ENCODE data around the gene PTPRB.
"Not testable (repeated sequence)": the region's sequence is repeated elsewhere in the genome, so short reads cannot be mapped to it uniquely, and the experiment has no call there.

PTPRB gene

GRCh38 chr12:70536650-70537049 lies 100.6 kb downstream of the PTPRB start:
- no peak for DNase-seq

GRCh38 chr12:70535896-70536374 lies 101.3 kb downstream of the PTPRB start:
- no peak for DNase-seq

GRCh38 chr12:70534466-70534865 lies 102.8 kb downstream of the PTPRB start:
- DNase-seq, result no peak

- DNase-seq, result no peak
These were observed 107.6 kb downstream of the PTPRB start for GRCh38 chr12:70529647-70530046.

- DNase-seq, result no peak
These were observed 116.4 kb downstream of the PTPRB start for GRCh38 chr12:70520847-70521246.

- no peak for DNase-seq
These were observed 123.8 kb downstream of the PTPRB start for GRCh38 chr12:70513426-70513825.

- no peak for DNase-seq
These were observed 129.1 kb downstream of the PTPRB start for GRCh38 chr12:70508178-70508577.

- DNase-seq, result no peak
These were observed 129.8 kb downstream of the PTPRB start for GRCh38 chr12:70507442-70507841.

- DNase-seq, result no peak
These were observed 139.7 kb downstream of the PTPRB start for GRCh38 chr12:70497508-70497907.

GRCh38 chr12:70492904-70493303 lies 144.3 kb downstream of the PTPRB start:
- not testable (repeated sequence) for DNase-seq

GRCh38 chr12:70490928-70491327 lies 146.3 kb downstream of the PTPRB start:
- DNase-seq, result not testable (repeated sequence)

- no peak for DNase-seq
These were observed 149.8 kb downstream of the PTPRB start for GRCh38 chr12:70487440-70487839.

GRCh38 chr12:70486588-70486987 lies 150.6 kb downstream of the PTPRB start:
- DNase-seq, result no peak

GRCh38 chr12:70485704-70486103 lies 151.5 kb downstream of the PTPRB start:
- no peak for DNase-seq

- DNase-seq, result no peak
These were observed 152.8 kb downstream of the PTPRB start for GRCh38 chr12:70484464-70484863.

GRCh38 chr12:70482764-70483163 lies 154.5 kb downstream of the PTPRB start:
- DNase-seq, result no peak

GRCh38 chr12:70469221-70469820 lies 167.9 kb downstream of the PTPRB start:
- DNase-seq, result no peak

- DNase-seq, result no peak
These were observed 168.5 kb downstream of the PTPRB start for GRCh38 chr12:70468741-70469140.

GRCh38 chr12:70467918-70468733 lies 169.1 kb downstream of the PTPRB start:
- DNase-seq, result no peak

- no peak for DNase-seq
These were observed 169.8 kb downstream of the PTPRB start for GRCh38 chr12:70467476-70467875.

- DNase-seq, result no peak
These were observed 170.5 kb downstream of the PTPRB start for GRCh38 chr12:70466753-70467152.
